Breast epithelium (tissue), 4 donors: Measurements from ENCODE around the gene SLC23A2. TPM values are rescaled to one million over a fixed set of nuclear protein-coding genes. Genes with fewer than 3 reads are reported as not detected.
"Not testable (repeated sequence)": the region's sequence is repeated elsewhere in the genome, so short reads cannot be mapped to it uniquely, and the experiment has no call there.

ENCODE experiments used
- DNase-seq, 2 donors: peaks; one replicate each; pipeline ENCODE4 v3.0.0-alpha.2; 2019; ENCODE audit warnings: low spot score in 2 of 2
- H3K27ac ChIP-seq, 2 donors: fragments of 200-600 bp; sonication (generic) in 1 of 2; one replicate each; pipeline ENCODE4 v1.5.1; 2016 to 2019; ENCODE audit warnings: mild to moderate bottlenecking in 1 of 2
- H3K27me3 ChIP-seq, 2 donors: fragments of 200-600 bp; sonication (generic) in 1 of 2; one replicate each; pipeline versions ENCODE4 v1.5.1 to v1.6.0; 2017 to 2019; ENCODE audit warnings: control low read depth in 1 of 2, mild to moderate bottlenecking in 1 of 2
- H3K36me3 ChIP-seq: fragments of 200-600 bp; one replicate; pipeline ENCODE4 v1.5.1; 2019
- H3K4me1 ChIP-seq, 2 donors: fragments of 200-600 bp; sonication (generic); one replicate each; pipeline ENCODE4 v1.5.1; 2016 to 2019; ENCODE audit warnings: control low read depth in 1 of 2
- H3K4me3 ChIP-seq, 3 donors: fragments of 200-600 bp; sonication (generic); 1 replicate in 2 of 3; 2 replicates in 1 of 3; pipeline ENCODE4 v1.5.1; 2016 to 2019; ENCODE audit warnings: mild to moderate bottlenecking in 3 of 3, moderate library complexity in 2 of 3
- H3K9me3 ChIP-seq, 2 donors: fragments of 200-600 bp; sonication (generic) in 1 of 2; one replicate each; pipeline ENCODE4 v1.5.1; 2016 to 2019; ENCODE audit warnings: control low read depth in 1 of 2
- CTCF ChIP-seq, 3 donors: fragments of 450-650 bp; IDR thresholded peaks; one replicate each; pipeline ENCODE4 v1.5.1; 2016 to 2017; ENCODE audit warnings: antibody characterized with exemption in 3 of 3, mild to moderate bottlenecking in 3 of 3, moderate library complexity in 3 of 3
- POLR2A ChIP-seq: fragments of 450-650 bp; IDR thresholded peaks from one replicate; pipeline ENCODE4 v1.6.1; 2016; ENCODE audit warnings: antibody characterized with exemption, mild to moderate bottlenecking, moderate library complexity
- POLR2AphosphoS5 ChIP-seq, 3 donors: sonication (generic); formaldehyde crosslinking; IDR thresholded peaks; one replicate each; pipeline ENCODE4 v1.6.1; 2017; ENCODE audit warnings: antibody characterized with exemption in 3 of 3
- intact Hi-C: fragments of 100-400 bp; cut with DNase I; formaldehyde crosslinking; loops from one replicate; pipeline ENCODE4 v1.15.1; 2023; ENCODE audit warnings: low total_unique reads
- total RNA-seq, 3 donors: library from RNA; depleted of rRNA; stranded (reverse); fragments of >200 nt; gene quantifications; one replicate each; pipeline ENCODE4 v1.1.0, GENCODE V29; 2016

Gene SLC23A2
- total RNA-seq, 3 donors from 2014 or later: 14.6 to 18.6 (median 15.4) TPM

- intact Hi-C loops: loop anchor here (5.0 kb wide), 1 partner anchor 1054 kb away; no protein-coding TSS in a partner anchor
- peaks cover 0 to 5% of the 10 kb centered on the region in 2 donors for H3K4me1 ChIP-seq
Measured at GRCh38 chr20:4978050-4978918, 23.0 kb downstream of the SLC23A2 start.

GRCh38 chr20:4976014-4976413, 25.3 kb downstream of the SLC23A2 start:
- DNase-seq, H3K27me3 ChIP-seq, H3K36me3 ChIP-seq, H3K27ac ChIP-seq, H3K9me3 ChIP-seq, H3K4me1 ChIP-seq, H3K4me3 ChIP-seq: not testable (repeated sequence)
- intact Hi-C loops: loop anchor here (5.0 kb wide), 1 partner anchor 1056 kb away; no protein-coding TSS in a partner anchor

More at GRCh38 chr20:4978050-4978918, 23.0 kb downstream of the SLC23A2 start:
- Histone ChIP-seq H3K36me3 (no peaks in the 10 kb centered on the region), H3K4me3 (no peak overlapping the region), H3K9me3 (no peaks in the 10 kb centered on the region), H3K27me3 (no peaks in the 10 kb centered on the region), H3K27ac (no peak overlapping the region)
- TF ChIP-seq CTCF (IDR thresholded peaks at IDR 0.05): no peak
- no peak for TF ChIP-seq POLR2AphosphoS5 (IDR thresholded peaks at IDR 0.05)
- TF ChIP-seq POLR2A: no peak
- no peak for DNase-seq

- no peak for DNase-seq
- peaks cover 0 to 2% of the 10 kb centered on the region in 2 donors for H3K4me1 ChIP-seq
- H3K27ac ChIP-seq: peak overlapping the region; percentile 29 to 80
- H3K27me3 ChIP-seq: no peaks in the 10 kb centered on the region
- no peaks in the 10 kb centered on the region for H3K36me3 ChIP-seq
- TF ChIP-seq POLR2A: no peak
- no peak for TF ChIP-seq POLR2AphosphoS5 (IDR thresholded peaks at IDR 0.05)
- TF ChIP-seq CTCF (IDR thresholded peaks at IDR 0.05): no peak
- no peaks in the 10 kb centered on the region for H3K9me3 ChIP-seq
- intact Hi-C loops: no loop called here
- peak overlapping the region; percentile 20 to 54 (median 30) for H3K4me3 ChIP-seq
Measured at GRCh38 chr20:4973330-4974097, 27.8 kb downstream of the SLC23A2 start.

- DNase-seq: no peak
- Histone ChIP-seq H3K27me3 (no peaks in the 10 kb centered on the region), H3K9me3 (no peaks in the 10 kb centered on the region), H3K36me3 (no peaks in the 10 kb centered on the region), H3K27ac (peak overlapping the region; percentile 29 to 80), H3K4me3 (peak overlapping the region in 1 of 3 donors; percentile 20), H3K4me1 (no peaks in the 10 kb centered on the region)
- TF ChIP-seq POLR2AphosphoS5 (IDR thresholded peaks at IDR 0.05) (no peak), POLR2A (no peak), CTCF (IDR thresholded peaks at IDR 0.05) (no peak)
- intact Hi-C loops: no loop called here
Measured at GRCh38 chr20:4972506-4973251, 28.6 kb downstream of the SLC23A2 start.

GRCh38 chr20:4971064-4971463, 30.2 kb downstream of the SLC23A2 start:
- intact Hi-C loops: no loop called here
- H3K27me3 ChIP-seq: no peaks in the 10 kb centered on the region
- H3K4me1 ChIP-seq: no peaks in the 10 kb centered on the region
- no peak overlapping the region for H3K4me3 ChIP-seq
- no peak for DNase-seq
- TF ChIP-seq POLR2A: no peak
- no peak for TF ChIP-seq POLR2AphosphoS5 (IDR thresholded peaks at IDR 0.05)
- TF ChIP-seq CTCF (IDR thresholded peaks at IDR 0.05): no peak
- H3K36me3 ChIP-seq: no peaks in the 10 kb centered on the region
- H3K27ac ChIP-seq: no peak overlapping the region
- no peaks in the 10 kb centered on the region for H3K9me3 ChIP-seq
